Testis (tissue), 3 donors: ENCODE data around the gene SMPDL3A. TPM values are rescaled to one million over a fixed set of nuclear protein-coding genes. Genes with fewer than 3 reads are reported as not detected.

ENCODE experiments used
- DNase-seq: peaks from one replicate; pipeline ENCODE4 v3.0.0-alpha.2; 2019
- H3K27ac ChIP-seq, 2 donors: fragments of 200-600 bp; sonication (generic); one replicate each; pipeline ENCODE4 v1.5.1; 2019
- H3K27me3 ChIP-seq: fragments of 200-600 bp; sonication (generic); one replicate; pipeline ENCODE4 v1.5.1; 2019
- H3K36me3 ChIP-seq: fragments of 200-600 bp; sonication (generic); one replicate; pipeline ENCODE4 v1.5.1; 2017; ENCODE audit warnings: low read depth; ENCODE audit errors: missing control alignments
- H3K4me1 ChIP-seq: fragments of 200-600 bp; sonication (generic); one replicate; pipeline ENCODE4 v1.5.1; 2019
- H3K4me3 ChIP-seq, 2 donors: fragments of 200-600 bp; sonication (generic); one replicate each; pipeline ENCODE4 v1.5.1; 2017 to 2019
- H3K9me3 ChIP-seq: fragments of 200-600 bp; sonication (generic); one replicate; pipeline ENCODE4 v1.5.1; 2017
- CTCF ChIP-seq, 3 experiments: fragments of 450-650 bp in 2 of 3; fragments of 200-600 bp in 1 of 3; sonication (generic) in 1 of 3; IDR thresholded peaks; one replicate each; pipeline ENCODE4 v1.5.1; 2016 to 2019; ENCODE audit warnings: antibody characterized with exemption in 3 of 3, mild to moderate bottlenecking in 2 of 3, moderate library complexity in 1 of 3
- POLR2A ChIP-seq: fragments of 450-650 bp; IDR thresholded peaks from one replicate; pipeline ENCODE4 v1.6.1; 2017; ENCODE audit warnings: antibody characterized with exemption, mild to moderate bottlenecking, moderate library complexity
- WGBS, 2 donors: methylation state at CpG; one replicate each; pipeline ENCODE4 v1.1.5; 2018; 5-methylcytosine and 5-hydroxymethylcytosine counted together
- intact Hi-C: fragments of 100-400 bp; cut with DNase I; formaldehyde crosslinking; loops from one replicate; pipeline ENCODE4 v1.15.1; 2023; ENCODE audit warnings: low total_unique reads
- polyA plus RNA-seq: library from polyadenylated mRNA; stranded (reverse); fragments of 350-450 nt; fragmentation: Illumina TruSeq; extraction: RNeasy Lipid Tissue Mini Kit (QIAGEN cat#74804); gene quantifications from one replicate; pipeline ENCODE4 v1.2.3, GENCODE V29; 2014; ENCODE audit warnings: low read depth, low replicate concordance; ENCODE audit not compliant: insufficient read depth
- total RNA-seq, 2 donors: library from RNA; depleted of rRNA; stranded (reverse); fragments of >200 nt; gene quantifications; one replicate each; pipeline ENCODE4 v1.2.3, GENCODE V29; 2016

Gene SMPDL3A
- total and polyA plus RNA-seq, 3 donors from 2014 or later, result 3.6 to 3.9 (median 3.9) TPM

DNA sequence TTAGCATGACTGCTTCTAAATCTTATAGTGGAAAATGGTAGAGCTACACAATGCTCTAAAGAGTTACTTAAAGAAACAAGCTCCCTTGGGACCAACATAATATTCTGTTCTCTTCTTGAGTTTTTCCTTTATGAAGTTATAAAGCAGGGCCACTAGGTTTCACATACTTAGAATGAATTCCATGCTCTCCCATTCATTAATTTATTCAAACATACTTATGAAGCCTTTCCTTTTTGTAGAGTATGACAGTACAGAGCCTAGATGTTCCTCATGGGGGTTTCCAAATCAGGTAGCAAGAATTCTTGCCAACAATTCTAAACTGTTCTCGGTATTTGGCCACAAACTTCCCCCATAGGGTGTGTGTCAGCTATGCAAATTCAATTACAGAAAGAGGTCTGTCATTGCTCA lies 30.1 kb upstream of the SMPDL3A start:
- no peaks in the 10 kb centered on the region for H3K27me3 ChIP-seq
- H3K4me3 ChIP-seq, result no peak overlapping the region
- no peak for DNase-seq
- H3K36me3 ChIP-seq, result no peaks in the 10 kb centered on the region
- no peak for TF ChIP-seq CTCF (IDR thresholded peaks at IDR 0.05)
- no peak overlapping the region for H3K27ac ChIP-seq
- no peaks in the 10 kb centered on the region for H3K9me3 ChIP-seq
- H3K4me1 ChIP-seq, result peaks cover 6% of the 10 kb centered on the region
- 56 to 77% methylated on average over 1 of the region's 1 CpG for WGBS, 2 donors
- intact Hi-C loops, result no loop called here

DNA sequence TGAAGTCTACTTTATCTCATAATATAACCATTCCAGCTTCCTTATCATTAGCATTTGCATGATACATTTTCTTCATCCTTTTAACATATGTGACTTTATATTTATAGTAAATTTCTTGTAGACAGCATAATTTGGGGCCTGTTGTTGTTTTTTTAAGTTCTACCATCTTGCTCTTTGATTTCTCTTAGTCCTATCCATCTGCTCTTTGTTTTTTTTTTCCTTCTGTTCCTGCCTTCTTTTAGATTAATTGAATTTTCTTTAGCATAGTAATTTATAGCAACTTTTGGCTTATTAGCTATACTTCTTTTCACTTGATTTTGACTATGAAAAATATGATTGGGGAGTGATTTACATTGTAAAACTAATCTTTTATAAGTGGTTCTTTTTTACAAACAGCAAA lies 28.7 kb upstream of the SMPDL3A start:
- H3K27ac ChIP-seq, result no peak overlapping the region
- intact Hi-C loops, result no loop called here
- DNase-seq, result no peak
- H3K4me3 ChIP-seq, result no peak overlapping the region
- TF ChIP-seq POLR2A (no peak), CTCF (IDR thresholded peaks at IDR 0.05) (no peak)
- H3K36me3 ChIP-seq, result no peaks in the 10 kb centered on the region
- no peaks in the 10 kb centered on the region for H3K9me3 ChIP-seq
- no peaks in the 10 kb centered on the region for H3K4me1 ChIP-seq
- H3K27me3 ChIP-seq, result no peaks in the 10 kb centered on the region

DNA sequence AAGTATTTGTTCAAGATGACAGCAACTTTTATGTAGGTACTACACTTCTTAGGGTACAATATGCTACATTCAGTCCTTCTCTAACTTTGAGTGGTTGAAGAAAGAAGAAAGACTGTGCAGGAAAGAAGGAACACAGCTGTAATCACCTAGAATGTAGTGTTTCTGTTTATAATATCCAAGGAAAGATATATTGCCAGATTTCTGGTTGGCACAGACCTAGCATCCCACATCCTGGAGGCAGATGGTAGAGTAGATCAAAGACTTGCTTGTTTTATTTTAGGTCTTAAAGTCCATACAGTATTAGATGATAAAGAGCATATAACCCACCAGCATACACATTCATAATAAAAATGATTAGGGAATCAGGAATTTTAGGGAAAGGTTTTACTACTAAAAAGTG lies 22.8 kb upstream of the SMPDL3A start:
- Histone ChIP-seq H3K36me3 (no peaks in the 10 kb centered on the region), H3K27ac (no peak overlapping the region), H3K4me1 (no peaks in the 10 kb centered on the region), H3K27me3 (no peaks in the 10 kb centered on the region), H3K9me3 (no peaks in the 10 kb centered on the region), H3K4me3 (no peak overlapping the region)
- intact Hi-C loops, result no loop called here
- TF ChIP-seq POLR2A (no peak), CTCF (IDR thresholded peaks at IDR 0.05) (no peak)
- DNase-seq, result no peak

- Histone ChIP-seq H3K9me3 (no peaks in the 10 kb centered on the region), H3K4me1 (no peaks in the 10 kb centered on the region), H3K4me3 (no peak overlapping the region), H3K36me3 (no peaks in the 10 kb centered on the region), H3K27me3 (no peaks in the 10 kb centered on the region), H3K27ac (no peak overlapping the region)
- 47 to 59% methylated on average over 1 of the region's 1 CpG for WGBS, 2 donors
- TF ChIP-seq POLR2A (no peak), CTCF (IDR thresholded peaks at IDR 0.05) (no peak)
- DNase-seq, result no peak
- intact Hi-C loops, result no loop called here
Observed at GRCh38 chr6:122770835-122771601, 18.0 kb upstream of the SMPDL3A start.
